Activated CD4-positive, CD25-positive, alpha-beta regulatory T cell (primary cell): Measurements from ENCODE around the gene AFAP1L2.

Experiments
- DNase-seq, 4 experiments: peaks; one replicate each; lab custom pipeline; 2025; lab: John Stamatoyannopoulos, UW

AFAP1L2 gene

GRCh38 chr10:114391599-114391998 lies 12.7 kb downstream of the AFAP1L2 start:
- DNase-seq, result no peak

GRCh38 chr10:114389426-114389825 lies 14.9 kb downstream of the AFAP1L2 start:
- no peak for DNase-seq

GRCh38 chr10:114388275-114388674 lies 16.0 kb downstream of the AFAP1L2 start:
- DNase-seq, result no peak

- DNase-seq, result no peak
Observed at GRCh38 chr10:114387784-114388183, 16.5 kb downstream of the AFAP1L2 start.

GRCh38 chr10:114386452-114386851 lies 17.9 kb downstream of the AFAP1L2 start:
- no peak for DNase-seq

GRCh38 chr10:114385557-114385956 lies 18.7 kb downstream of the AFAP1L2 start:
- DNase-seq, result no peak

- no peak for DNase-seq
Observed at GRCh38 chr10:114384601-114385000, 19.7 kb downstream of the AFAP1L2 start.

- DNase-seq, result no peak
Observed at GRCh38 chr10:114384181-114384580, 20.1 kb downstream of the AFAP1L2 start.

- DNase-seq, result no peak
Observed at GRCh38 chr10:114380797-114381196, 23.5 kb downstream of the AFAP1L2 start.

- DNase-seq, result no peak
Observed at GRCh38 chr10:114380060-114380459, 24.2 kb downstream of the AFAP1L2 start.

GRCh38 chr10:114379631-114380041 lies 24.7 kb downstream of the AFAP1L2 start:
- no peak for DNase-seq

- no peak for DNase-seq
Observed at GRCh38 chr10:114376523-114376922, 27.8 kb downstream of the AFAP1L2 start.

- DNase-seq, result no peak
Observed at GRCh38 chr10:114375047-114375446, 29.3 kb downstream of the AFAP1L2 start.

- no peak for DNase-seq
Observed at GRCh38 chr10:114374053-114374791, 30.1 kb downstream of the AFAP1L2 start.

- DNase-seq, result no peak
Observed at GRCh38 chr10:114373631-114374030, 30.7 kb downstream of the AFAP1L2 start.

GRCh38 chr10:114372995-114373394 lies 31.3 kb downstream of the AFAP1L2 start:
- no peak for DNase-seq

GRCh38 chr10:114372179-114372578 lies 32.1 kb downstream of the AFAP1L2 start:
- no peak for DNase-seq

GRCh38 chr10:114370966-114371365 lies 33.3 kb downstream of the AFAP1L2 start:
- DNase-seq, result no peak

- no peak for DNase-seq
Observed at GRCh38 chr10:114370199-114370598, 34.1 kb downstream of the AFAP1L2 start.

GRCh38 chr10:114368057-114368391 lies 36.3 kb downstream of the AFAP1L2 start:
- DNase-seq, result no peak

- DNase-seq, result no peak
Observed at GRCh38 chr10:114367351-114368056, 36.8 kb downstream of the AFAP1L2 start.

- DNase-seq, result no peak
Observed at GRCh38 chr10:114364726-114365125, 39.6 kb downstream of the AFAP1L2 start.

- no peak for DNase-seq
Observed at GRCh38 chr10:114363745-114364454, 40.4 kb downstream of the AFAP1L2 start.
